Neural progenitor cell (in vitro differentiated cells): ENCODE results near the gene CFAP97D2. TPM values are rescaled to one million over a fixed set of nuclear protein-coding genes. Genes with fewer than 3 reads are reported as not detected.

Source experiments
- DNase-seq: peaks from one replicate; pipeline ENCODE4 v3.0.0-alpha.2; 2016; ENCODE audit warnings: low spot score
- H2AFZ ChIP-seq: fragments of 200-600 bp; sonication (generic); replicated peaks from 2 replicates; pipeline ENCODE4 v1.6.1; 2016; ENCODE audit warnings: antibody characterized with exemption
- H3F3A ChIP-seq: fragments of 200-600 bp; sonication (generic); 2 replicates; pipeline ENCODE4 v1.6.1; 2016; ENCODE audit warnings: antibody characterized with exemption, low read depth
- H3K27ac ChIP-seq: fragments of 200-600 bp; sonication (generic); 2 replicates; pipeline ENCODE4 v1.5.1; 2016; ENCODE audit warnings: mild to moderate bottlenecking
- H3K27me3 ChIP-seq: fragments of 200-600 bp; sonication (generic); 2 replicates; pipeline ENCODE4 v1.6.1; 2016; ENCODE audit warnings: mild to moderate bottlenecking, moderate library complexity
- H3K36me3 ChIP-seq: fragments of 200-600 bp; sonication (generic); 2 replicates; pipeline ENCODE4 v1.5.1; 2016
- H3K4me1 ChIP-seq: fragments of 200-600 bp; sonication (generic); 2 replicates; pipeline ENCODE4 v1.6.1; 2016; ENCODE audit warnings: mixed run types
- H3K4me2 ChIP-seq: fragments of 200-600 bp; sonication (generic); 2 replicates; pipeline ENCODE4 v1.6.1; 2016
- H3K4me3 ChIP-seq: fragments of 200-600 bp; sonication (generic); 2 replicates; pipeline ENCODE4 v1.5.1; 2016
- H3K79me2 ChIP-seq: fragments of 200-600 bp; sonication (generic); 2 replicates; pipeline ENCODE4 v1.6.1; 2016; ENCODE audit warnings: low read depth
- H3K9ac ChIP-seq: fragments of 200-600 bp; sonication (generic); 2 replicates; pipeline ENCODE4 v1.6.1; 2016
- H3K9me3 ChIP-seq: fragments of 200-600 bp; sonication (generic); 2 replicates; pipeline ENCODE4 v1.5.1; 2016; ENCODE audit warnings: low read depth
- H4K20me1 ChIP-seq: fragments of 200-600 bp; sonication (generic); 2 replicates; pipeline ENCODE4 v1.6.1; 2016; ENCODE audit warnings: low read depth
- H3K27ac Mint-ChIP-seq: 3 replicates; pipeline ENCODE4 v1.8.0; 2021; ENCODE audit warnings: mixed read lengths
- H3K27me3 Mint-ChIP-seq: 2 replicates; pipeline ENCODE4 v1.8.0; 2022; ENCODE audit warnings: low read depth, mild to moderate bottlenecking, inconsistent platforms, moderate library complexity, mixed read lengths; ENCODE audit not compliant: insufficient read depth
- H3K36me3 Mint-ChIP-seq: 3 replicates; pipeline ENCODE4 v1.8.0; 2021; ENCODE audit warnings: mixed read lengths
- H3K4me1 Mint-ChIP-seq: 3 replicates; pipeline ENCODE4 v1.8.0; 2021; ENCODE audit warnings: mixed read lengths
- H3K4me3 Mint-ChIP-seq: 3 replicates; pipeline ENCODE4 v1.8.0; 2021; ENCODE audit warnings: mild to moderate bottlenecking, moderate library complexity, mixed read lengths
- H3K9me3 Mint-ChIP-seq: 3 replicates; pipeline ENCODE4 v1.8.0; 2020; ENCODE audit warnings: mixed read lengths
- EZH2 ChIP-seq: fragments of 200-600 bp; sonication (generic); IDR thresholded peaks from 2 replicates; pipeline ENCODE4 v1.6.1; 2017; ENCODE audit warnings: antibody characterized with exemption, mild to moderate bottlenecking, moderate library complexity
- EZH2phosphoT487 ChIP-seq: fragments of 200-600 bp; sonication (generic); IDR thresholded peaks from 2 replicates; pipeline ENCODE4 v1.6.1; 2017; ENCODE audit warnings: antibody characterized with exemption
- total RNA-seq: library from RNA; depleted of rRNA; stranded (reverse); fragments of >200 nt; gene quantifications from 2 replicates; pipeline ENCODE4 v1.2.3, GENCODE V29; 2015; ENCODE audit warnings: low replicate concordance
- TF ChIP-seq, protein P1 (sequence below): fragments of 200-600 bp; sonication (generic); IDR thresholded peaks from 2 replicates; pipeline ENCODE4 v1.5.1; 2017; ENCODE audit warnings: antibody characterized with exemption, mild to moderate bottlenecking

Gene CFAP97D2
- total RNA-seq, 1 donor from 2014 or later: not detected

DNA sequence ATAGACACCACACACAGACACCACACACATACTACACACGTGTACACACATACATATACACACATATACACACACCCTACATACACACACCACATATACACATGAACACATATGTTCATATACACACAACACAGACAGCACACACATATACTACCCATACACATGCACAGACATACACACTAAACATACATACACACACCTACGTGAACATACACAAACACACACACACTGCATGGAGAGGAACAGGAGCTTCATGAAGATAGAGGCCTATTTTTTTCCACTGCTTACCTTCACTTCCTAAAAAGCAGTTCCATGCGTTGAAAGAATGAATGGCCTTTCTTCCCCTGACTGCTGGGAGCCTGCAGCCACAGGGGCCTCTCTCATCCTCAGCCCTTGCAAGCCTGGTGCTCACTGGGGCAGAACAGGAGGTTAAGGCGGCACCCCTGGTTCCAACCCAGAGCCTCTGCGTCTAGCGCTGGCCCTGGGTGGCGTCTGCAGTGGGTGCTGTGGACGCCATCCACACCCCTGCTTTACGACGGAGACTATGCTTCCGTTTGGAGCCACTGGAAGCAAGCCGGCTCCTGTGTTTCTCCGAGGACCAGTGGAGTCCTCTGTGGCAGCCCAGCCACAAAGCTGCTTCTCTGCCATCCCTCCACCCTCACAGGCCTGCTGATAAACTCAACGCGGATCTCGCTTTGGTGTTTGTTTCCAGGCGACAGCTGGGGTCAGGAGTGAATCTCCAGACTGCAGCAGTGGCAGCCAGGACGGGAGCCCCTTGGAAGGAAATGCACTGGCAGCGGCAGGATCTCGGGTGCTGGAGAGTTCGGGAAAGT, 44.7 kb upstream of the CFAP97D2 start:
- peaks cover 28% of the 10 kb centered on the region for H3K27me3 ChIP-seq
- Mint-ChIP-seq H3K4me1 (peaks cover 45% of the 10 kb centered on the region), H3K4me3 (peak overlapping the region; percentile 81), H3K9me3 (no peaks in the 10 kb centered on the region), H3K27ac (peak overlapping the region; percentile 27), H3K36me3 (no peaks in the 10 kb centered on the region), H3K27me3 (peaks cover 16% of the 10 kb centered on the region)
- H3K4me2 ChIP-seq: peak overlapping the region; percentile 29
- H3F3A ChIP-seq: peaks cover 25% of the 10 kb centered on the region
- no peaks in the 10 kb centered on the region for H3K36me3 ChIP-seq
- peaks cover 29% of the 10 kb centered on the region for H3K4me1 ChIP-seq
- H2AFZ ChIP-seq: peak overlapping the region; percentile 3
- TF ChIP-seq EZH2phosphoT487: no peak
- TF ChIP-seq EZH2: no peak
- TF ChIP-seq, protein P1, sequence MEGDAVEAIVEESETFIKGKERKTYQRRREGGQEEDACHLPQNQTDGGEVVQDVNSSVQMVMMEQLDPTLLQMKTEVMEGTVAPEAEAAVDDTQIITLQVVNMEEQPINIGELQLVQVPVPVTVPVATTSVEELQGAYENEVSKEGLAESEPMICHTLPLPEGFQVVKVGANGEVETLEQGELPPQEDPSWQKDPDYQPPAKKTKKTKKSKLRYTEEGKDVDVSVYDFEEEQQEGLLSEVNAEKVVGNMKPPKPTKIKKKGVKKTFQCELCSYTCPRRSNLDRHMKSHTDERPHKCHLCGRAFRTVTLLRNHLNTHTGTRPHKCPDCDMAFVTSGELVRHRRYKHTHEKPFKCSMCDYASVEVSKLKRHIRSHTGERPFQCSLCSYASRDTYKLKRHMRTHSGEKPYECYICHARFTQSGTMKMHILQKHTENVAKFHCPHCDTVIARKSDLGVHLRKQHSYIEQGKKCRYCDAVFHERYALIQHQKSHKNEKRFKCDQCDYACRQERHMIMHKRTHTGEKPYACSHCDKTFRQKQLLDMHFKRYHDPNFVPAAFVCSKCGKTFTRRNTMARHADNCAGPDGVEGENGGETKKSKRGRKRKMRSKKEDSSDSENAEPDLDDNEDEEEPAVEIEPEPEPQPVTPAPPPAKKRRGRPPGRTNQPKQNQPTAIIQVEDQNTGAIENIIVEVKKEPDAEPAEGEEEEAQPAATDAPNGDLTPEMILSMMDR: no peak
- H3K9ac ChIP-seq: no peak overlapping the region
- H3K9me3 ChIP-seq: no peaks in the 10 kb centered on the region
- no peak overlapping the region for H3K4me3 ChIP-seq
- peaks cover 26% of the 10 kb centered on the region for H4K20me1 ChIP-seq
- H3K27ac ChIP-seq: no peak overlapping the region
- peak; percentile 60 for DNase-seq
- H3K79me2 ChIP-seq: no peaks in the 10 kb centered on the region

DNA sequence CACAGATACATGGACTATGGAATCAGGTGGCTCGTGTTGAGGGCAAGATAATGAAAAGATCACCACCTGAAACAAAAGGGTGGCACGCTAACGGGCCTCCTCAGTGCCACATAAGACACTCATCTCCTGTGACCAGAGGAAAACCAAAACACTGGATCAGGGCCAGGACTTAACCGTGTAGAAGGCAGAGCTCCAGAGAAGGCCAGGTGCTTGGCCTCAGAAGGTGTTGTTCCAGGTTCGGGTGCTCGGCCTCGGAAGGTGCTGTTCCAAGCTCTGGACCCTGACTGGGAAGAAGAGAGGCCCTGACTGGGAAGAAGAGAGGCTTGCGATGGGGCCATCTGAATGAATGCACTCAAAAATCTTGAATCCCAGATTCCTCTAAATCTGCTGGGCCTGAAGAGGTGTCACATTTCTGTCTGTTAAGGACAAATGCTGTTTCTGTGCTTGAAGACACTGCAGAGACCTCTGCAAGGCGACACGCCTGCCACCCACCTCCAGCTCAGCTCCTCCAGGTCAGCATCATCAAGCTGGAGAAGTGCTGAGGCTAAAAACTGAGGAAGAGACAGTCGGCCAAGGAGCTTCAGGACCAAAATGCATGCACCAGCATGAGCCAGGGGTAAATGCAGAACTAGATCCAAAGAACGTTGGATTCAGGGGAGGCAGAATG, 44.0 kb upstream of the CFAP97D2 start:
- Histone ChIP-seq H2AFZ (no peak overlapping the region), H3K27ac (no peak overlapping the region), H3K27me3 (peaks cover 21% of the 10 kb centered on the region), H3K36me3 (no peaks in the 10 kb centered on the region), H3K4me1 (peaks cover 23% of the 10 kb centered on the region), H3K4me2 (no peak overlapping the region), H3K4me3 (no peak overlapping the region), H4K20me1 (peaks cover 19% of the 10 kb centered on the region), H3K79me2 (no peaks in the 10 kb centered on the region), H3K9me3 (no peaks in the 10 kb centered on the region), H3F3A (peaks cover 25% of the 10 kb centered on the region), H3K9ac (no peak overlapping the region)
- H3K4me3 Mint-ChIP-seq: peak overlapping the region; percentile 4
- H3K9me3 Mint-ChIP-seq: no peaks in the 10 kb centered on the region
- H3K27ac Mint-ChIP-seq: peak overlapping the region; percentile 79
- H3K4me1 Mint-ChIP-seq: peaks cover 38% of the 10 kb centered on the region
- DNase-seq: no peak
- H3K36me3 Mint-ChIP-seq: no peaks in the 10 kb centered on the region
- no peak for TF ChIP-seq EZH2
- TF ChIP-seq, protein P1: no peak
- no peak for TF ChIP-seq EZH2phosphoT487
- H3K27me3 Mint-ChIP-seq: peaks cover 16% of the 10 kb centered on the region

DNA sequence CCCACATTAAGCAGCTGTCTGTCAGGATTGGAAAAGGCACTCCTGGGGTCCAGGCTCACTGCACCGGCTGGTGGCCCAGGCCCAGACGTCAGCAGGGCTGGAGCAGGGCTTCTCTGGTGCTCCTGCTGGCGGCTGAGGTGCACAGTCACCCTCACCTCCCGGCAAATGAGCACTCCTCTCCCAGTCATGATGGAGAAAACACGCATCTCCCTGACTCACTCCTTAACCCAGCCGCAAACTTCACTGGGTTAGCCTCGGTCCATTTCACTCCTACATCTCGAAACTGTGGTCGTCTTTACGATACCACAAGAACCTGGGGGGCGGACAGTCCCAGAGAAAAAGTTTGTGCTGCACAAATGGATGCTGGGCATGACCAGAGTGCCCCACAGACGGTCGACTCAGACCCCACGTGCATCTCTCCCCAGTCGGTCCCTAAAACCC, 43.3 kb upstream of the CFAP97D2 start:
- peaks cover 31% of the 10 kb centered on the region for H3K4me1 Mint-ChIP-seq

More for the DNA sequence above, 43.3 kb upstream of the CFAP97D2 start:
- Histone ChIP-seq H4K20me1 (peaks cover 12% of the 10 kb centered on the region), H2AFZ (no peak overlapping the region), H3K36me3 (no peaks in the 10 kb centered on the region), H3K4me2 (no peak overlapping the region), H3K27me3 (peaks cover 14% of the 10 kb centered on the region), H3K27ac (no peak overlapping the region), H3K79me2 (no peaks in the 10 kb centered on the region), H3K9ac (no peak overlapping the region), H3K4me3 (no peak overlapping the region), H3F3A (peaks cover 31% of the 10 kb centered on the region), H3K4me1 (peaks cover 17% of the 10 kb centered on the region), H3K9me3 (no peaks in the 10 kb centered on the region)
- H3K27ac Mint-ChIP-seq: no peak overlapping the region
- peaks cover 19% of the 10 kb centered on the region for H3K27me3 Mint-ChIP-seq
- no peak for TF ChIP-seq EZH2
- TF ChIP-seq EZH2phosphoT487: no peak
- TF ChIP-seq, protein P1: no peak
- H3K36me3 Mint-ChIP-seq: no peaks in the 10 kb centered on the region
- no peaks in the 10 kb centered on the region for H3K9me3 Mint-ChIP-seq
- no peak for DNase-seq
- H3K4me3 Mint-ChIP-seq: no peak overlapping the region
